ENCODE measurements around the gene FRMD4B. TPM values are rescaled to one million over a fixed set of nuclear protein-coding genes. Genes with fewer than 3 reads are reported as not detected.

The FRMD4B gene
- total RNA-seq, 1 donor from 2014 or later: 78.0 TPM

GRCh38 chr3:69304396-69304795, 81.5 kb downstream of the FRMD4B start:
- intact Hi-C loops (cut with micrococcal nuclease): loop anchor here (2.0 kb wide), 1 partner anchor 62 kb away; no protein-coding TSS in a partner anchor
- H3K27ac Mint-ChIP-seq: no peak overlapping the region
- no peaks in the 10 kb centered on the region for H3K36me3 Mint-ChIP-seq (ENCODE audit: low read depth)
- H3K9me3 Mint-ChIP-seq: no peaks in the 10 kb centered on the region
- DNase-seq (ENCODE audit: low spot score): no peak
- no peaks in the 10 kb centered on the region for H3K27me3 Mint-ChIP-seq (ENCODE audit: low read depth)
- H3K4me3 Mint-ChIP-seq (ENCODE audit: low read depth): no peak overlapping the region
- H3K4me1 Mint-ChIP-seq (ENCODE audit: low read depth): peaks cover 25% of the 10 kb centered on the region

GRCh38 chr3:69300296-69300695, 85.6 kb downstream of the FRMD4B start:
- H3K4me3 Mint-ChIP-seq (ENCODE audit: low read depth): no peak overlapping the region
- no peak overlapping the region for H3K27ac Mint-ChIP-seq

GRCh38 chr3:69299344-69299743, 86.5 kb downstream of the FRMD4B start:
- no peaks in the 10 kb centered on the region for H3K36me3 Mint-ChIP-seq (ENCODE audit: low read depth)
- peaks cover 8% of the 10 kb centered on the region for H3K4me1 Mint-ChIP-seq (ENCODE audit: low read depth)
- intact Hi-C loops (cut with micrococcal nuclease): no loop called here
- no peak overlapping the region for H3K27ac Mint-ChIP-seq
- no peaks in the 10 kb centered on the region for H3K27me3 Mint-ChIP-seq (ENCODE audit: low read depth)
- H3K4me3 Mint-ChIP-seq (ENCODE audit: low read depth): no peak overlapping the region
- H3K9me3 Mint-ChIP-seq: no peaks in the 10 kb centered on the region
- DNase-seq (ENCODE audit: low spot score): no peak

More at GRCh38 chr3:69300296-69300695, 85.6 kb downstream of the FRMD4B start:
- H3K4me1 Mint-ChIP-seq (ENCODE audit: low read depth): peaks cover 13% of the 10 kb centered on the region
- intact Hi-C loops (cut with micrococcal nuclease): no loop called here
- DNase-seq (ENCODE audit: low spot score): no peak
- no peaks in the 10 kb centered on the region for H3K36me3 Mint-ChIP-seq (ENCODE audit: low read depth)
- no peaks in the 10 kb centered on the region for H3K27me3 Mint-ChIP-seq (ENCODE audit: low read depth)
- no peaks in the 10 kb centered on the region for H3K9me3 Mint-ChIP-seq

- no peak for DNase-seq (ENCODE audit: low spot score)
- Mint-ChIP-seq H3K27ac (no peak overlapping the region), H3K4me1 (ENCODE audit: low read depth) (peaks cover 11% of the 10 kb centered on the region), H3K36me3 (ENCODE audit: low read depth) (no peaks in the 10 kb centered on the region), H3K9me3 (no peaks in the 10 kb centered on the region), H3K27me3 (ENCODE audit: low read depth) (no peaks in the 10 kb centered on the region), H3K4me3 (ENCODE audit: low read depth) (no peak overlapping the region)
- intact Hi-C loops (cut with micrococcal nuclease): no loop called here
These were observed 88.4 kb downstream of the FRMD4B start for GRCh38 chr3:69297501-69297900.

- no peak for DNase-seq (ENCODE audit: low spot score)
- Mint-ChIP-seq H3K27me3 (ENCODE audit: low read depth) (no peaks in the 10 kb centered on the region), H3K4me3 (ENCODE audit: low read depth) (no peak overlapping the region), H3K9me3 (no peaks in the 10 kb centered on the region), H3K36me3 (ENCODE audit: low read depth) (no peaks in the 10 kb centered on the region), H3K4me1 (ENCODE audit: low read depth) (peaks cover 9% of the 10 kb centered on the region), H3K27ac (no peak overlapping the region)
- intact Hi-C loops (cut with micrococcal nuclease): no loop called here
These were observed 88.9 kb downstream of the FRMD4B start for GRCh38 chr3:69296995-69297394.

- DNase-seq (ENCODE audit: low spot score): no peak
- H3K27me3 Mint-ChIP-seq (ENCODE audit: low read depth): no peaks in the 10 kb centered on the region
- H3K4me3 Mint-ChIP-seq (ENCODE audit: low read depth): no peak overlapping the region
- peak overlapping the region; percentile 10 for H3K27ac Mint-ChIP-seq
- H3K36me3 Mint-ChIP-seq (ENCODE audit: low read depth): no peaks in the 10 kb centered on the region
- H3K9me3 Mint-ChIP-seq: no peaks in the 10 kb centered on the region
- intact Hi-C loops (cut with micrococcal nuclease): no loop called here
- peaks cover 17% of the 10 kb centered on the region for H3K4me1 Mint-ChIP-seq (ENCODE audit: low read depth)
These were observed 91.7 kb downstream of the FRMD4B start for GRCh38 chr3:69294014-69294766.

GRCh38 chr3:69292959-69293574, 92.8 kb downstream of the FRMD4B start:
- H3K27me3 Mint-ChIP-seq (ENCODE audit: low read depth): no peaks in the 10 kb centered on the region
- no peaks in the 10 kb centered on the region for H3K9me3 Mint-ChIP-seq
- no peak for DNase-seq (ENCODE audit: low spot score)
- no peak overlapping the region for H3K27ac Mint-ChIP-seq
- no peak overlapping the region for H3K4me3 Mint-ChIP-seq (ENCODE audit: low read depth)
- peaks cover 28% of the 10 kb centered on the region for H3K4me1 Mint-ChIP-seq (ENCODE audit: low read depth)
- intact Hi-C loops (cut with micrococcal nuclease): no loop called here
- no peaks in the 10 kb centered on the region for H3K36me3 Mint-ChIP-seq (ENCODE audit: low read depth)

- H3K27ac Mint-ChIP-seq: no peak overlapping the region
- H3K9me3 Mint-ChIP-seq: no peaks in the 10 kb centered on the region
- H3K27me3 Mint-ChIP-seq (ENCODE audit: low read depth): no peaks in the 10 kb centered on the region
- H3K4me1 Mint-ChIP-seq (ENCODE audit: low read depth): peaks cover 35% of the 10 kb centered on the region
- H3K4me3 Mint-ChIP-seq (ENCODE audit: low read depth): no peak overlapping the region
- no peaks in the 10 kb centered on the region for H3K36me3 Mint-ChIP-seq (ENCODE audit: low read depth)
- intact Hi-C loops (cut with micrococcal nuclease): no loop called here
- DNase-seq (ENCODE audit: low spot score): no peak
These were observed 93.7 kb downstream of the FRMD4B start for GRCh38 chr3:69292185-69292584.

- Mint-ChIP-seq H3K36me3 (ENCODE audit: low read depth) (no peaks in the 10 kb centered on the region), H3K27me3 (ENCODE audit: low read depth) (no peaks in the 10 kb centered on the region), H3K9me3 (no peaks in the 10 kb centered on the region), H3K27ac (no peak overlapping the region), H3K4me3 (ENCODE audit: low read depth) (no peak overlapping the region), H3K4me1 (ENCODE audit: low read depth) (peaks cover 35% of the 10 kb centered on the region)
- intact Hi-C loops (cut with micrococcal nuclease): no loop called here
- DNase-seq (ENCODE audit: low spot score): no peak
These were observed 95.5 kb downstream of the FRMD4B start for GRCh38 chr3:69290430-69290829.

GRCh38 chr3:69290006-69290405, 95.9 kb downstream of the FRMD4B start:
- H3K4me1 Mint-ChIP-seq (ENCODE audit: low read depth): peaks cover 35% of the 10 kb centered on the region
- H3K27ac Mint-ChIP-seq: no peak overlapping the region
- H3K27me3 Mint-ChIP-seq (ENCODE audit: low read depth): no peaks in the 10 kb centered on the region
- H3K36me3 Mint-ChIP-seq (ENCODE audit: low read depth): no peaks in the 10 kb centered on the region
- H3K9me3 Mint-ChIP-seq: no peaks in the 10 kb centered on the region
- no peak for DNase-seq (ENCODE audit: low spot score)
- intact Hi-C loops (cut with micrococcal nuclease): no loop called here
- H3K4me3 Mint-ChIP-seq (ENCODE audit: low read depth): no peak overlapping the region

- Mint-ChIP-seq H3K4me1 (ENCODE audit: low read depth) (peaks cover 30% of the 10 kb centered on the region), H3K27ac (peak overlapping the region; percentile 53), H3K36me3 (ENCODE audit: low read depth) (no peaks in the 10 kb centered on the region), H3K27me3 (ENCODE audit: low read depth) (no peaks in the 10 kb centered on the region), H3K4me3 (ENCODE audit: low read depth) (peak overlapping the region; percentile 20), H3K9me3 (no peaks in the 10 kb centered on the region)
- DNase-seq (ENCODE audit: low spot score): no peak
- intact Hi-C loops (cut with micrococcal nuclease): loop anchor here (1.0 kb wide), 2 partner anchors 39 to 90 kb away; no protein-coding TSS in a partner anchor
These were observed 97.6 kb downstream of the FRMD4B start for GRCh38 chr3:69288161-69288895.

- DNase-seq (ENCODE audit: low spot score): no peak
- Mint-ChIP-seq H3K27ac (no peak overlapping the region), H3K27me3 (ENCODE audit: low read depth) (no peaks in the 10 kb centered on the region), H3K4me1 (ENCODE audit: low read depth) (peaks cover 40% of the 10 kb centered on the region), H3K9me3 (no peaks in the 10 kb centered on the region), H3K4me3 (ENCODE audit: low read depth) (no peak overlapping the region), H3K36me3 (ENCODE audit: low read depth) (no peaks in the 10 kb centered on the region)
- intact Hi-C loops (cut with micrococcal nuclease): loop anchor here (5.0 kb wide), 2 partner anchors 47 to 187 kb away; no protein-coding TSS in a partner anchor
These were observed 101.8 kb downstream of the FRMD4B start for GRCh38 chr3:69283913-69284611.
